Kidney epithelial cell (primary cell): ENCODE data around the gene ZNF804B. TPM values are rescaled to one million over a fixed set of nuclear protein-coding genes. Genes with fewer than 3 reads are reported as not detected.

Source experiments
- DNase-seq: peaks from one replicate; pipeline ENCODE4 v3.0.0-alpha.2; 2010; ENCODE audit warnings: low read depth
- H3K27me3 ChIP-seq: 2 replicates; pipeline ENCODE4 v1.6.0; 2011; ENCODE audit warnings: low read length; ENCODE audit not compliant: control insufficient read depth, insufficient read depth
- H3K36me3 ChIP-seq: 2 replicates; pipeline ENCODE4 v1.5.1; 2011; ENCODE audit warnings: low read length; ENCODE audit not compliant: control insufficient read depth, insufficient read depth
- H3K4me3 ChIP-seq: 2 replicates; pipeline ENCODE4 v1.5.1; 2011; ENCODE audit warnings: low read depth, mild to moderate bottlenecking, control low read depth, low read length
- CTCF ChIP-seq: IDR thresholded peaks from 2 replicates; pipeline ENCODE4 v1.5.1; 2011; ENCODE audit warnings: mild to moderate bottlenecking, moderate library complexity, low read length, control low read depth, inconsistent platforms; ENCODE audit not compliant: insufficient read depth, poor library complexity, severe bottlenecking
- total RNA-seq: library from RNA; depleted of rRNA; stranded (reverse); fragments of >200 nt; gene quantifications from 2 replicates; pipeline ENCODE4 v1.2.3, GENCODE V29; 2015

ZNF804B gene
- total RNA-seq, 1 donor from 2014 or later = not detected

GRCh38 chr7:89123871-89124270, 364.4 kb downstream of the ZNF804B start:
- no peak for TF ChIP-seq CTCF
- no peak overlapping the region for H3K4me3 ChIP-seq
- no peaks in the 10 kb centered on the region for H3K27me3 ChIP-seq
- no peak for DNase-seq
- H3K36me3 ChIP-seq = no peaks in the 10 kb centered on the region

- TF ChIP-seq CTCF = no peak
- no peak overlapping the region for H3K4me3 ChIP-seq
- no peak for DNase-seq
- no peaks in the 10 kb centered on the region for H3K36me3 ChIP-seq
- no peaks in the 10 kb centered on the region for H3K27me3 ChIP-seq
Measured at GRCh38 chr7:89129600-89130375, 370.3 kb downstream of the ZNF804B start.

DNA sequence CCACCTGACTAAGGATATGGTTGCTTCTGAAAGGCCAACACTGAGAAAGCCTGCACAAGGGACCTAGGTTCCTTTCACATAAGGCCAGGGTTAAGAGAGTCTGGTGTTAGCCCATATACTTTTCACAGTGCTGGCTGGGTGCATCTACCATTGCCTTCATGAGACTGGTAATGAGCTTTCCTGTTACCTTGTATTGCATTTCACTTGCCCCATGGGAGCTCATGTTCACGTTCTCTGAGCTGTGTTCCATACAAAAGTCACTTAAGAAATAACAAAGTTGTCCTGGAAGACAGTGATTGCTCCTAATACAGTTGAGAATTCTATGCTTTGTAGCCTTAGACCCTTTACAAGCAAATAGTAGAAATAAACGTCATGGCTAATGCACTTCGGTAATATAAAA, 373.9 kb downstream of the ZNF804B start:
- TF ChIP-seq CTCF = no peak
- H3K4me3 ChIP-seq = no peak overlapping the region
- no peak for DNase-seq
- H3K36me3 ChIP-seq = no peaks in the 10 kb centered on the region
- no peaks in the 10 kb centered on the region for H3K27me3 ChIP-seq

DNA sequence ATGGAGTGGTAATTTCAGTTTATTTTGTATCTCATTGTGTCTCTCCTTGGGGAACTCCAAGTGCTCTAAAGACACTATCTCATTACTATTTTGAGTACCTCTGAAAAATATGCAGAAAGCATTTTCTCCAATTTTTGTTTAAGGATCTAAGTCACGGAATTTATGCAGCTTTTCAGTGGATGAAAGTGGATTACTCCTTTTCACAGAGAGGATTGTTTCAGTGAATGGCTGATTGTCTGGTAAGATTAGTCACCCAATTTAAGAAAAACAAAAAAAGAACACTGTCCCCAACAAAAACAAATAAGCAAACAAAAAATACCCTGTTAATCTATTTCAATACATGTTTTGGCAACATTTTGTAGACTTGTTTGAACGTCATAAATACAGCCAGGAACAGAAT, 374.3 kb downstream of the ZNF804B start:
- Histone ChIP-seq H3K36me3 (no peaks in the 10 kb centered on the region), H3K4me3 (no peak overlapping the region), H3K27me3 (no peaks in the 10 kb centered on the region)
- TF ChIP-seq CTCF = no peak
- no peak for DNase-seq

- no peak for DNase-seq
- Histone ChIP-seq H3K36me3 (no peaks in the 10 kb centered on the region), H3K4me3 (no peak overlapping the region), H3K27me3 (no peaks in the 10 kb centered on the region)
- TF ChIP-seq CTCF = no peak
Measured at GRCh38 chr7:89145801-89146200, 386.3 kb downstream of the ZNF804B start.

DNA sequence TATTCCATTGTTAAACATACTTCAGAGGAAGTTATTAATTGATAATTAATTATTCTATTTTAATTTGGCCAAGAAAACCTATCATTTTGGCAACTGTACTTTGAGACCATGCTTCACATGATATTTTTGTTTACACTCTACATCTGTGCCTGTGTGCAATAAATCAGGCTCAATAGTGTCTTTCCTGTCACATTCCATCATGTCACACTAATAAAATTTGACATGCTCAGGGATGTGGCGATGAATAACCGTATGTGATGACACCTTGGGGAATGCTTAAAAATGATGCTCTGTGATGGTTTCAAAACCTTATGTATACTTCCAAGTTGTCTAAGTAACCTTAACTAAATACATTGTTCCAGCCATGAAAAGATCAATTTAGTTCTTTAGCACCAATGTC, 400.6 kb downstream of the ZNF804B start:
- DNase-seq = no peak

More for the DNA sequence above, 400.6 kb downstream of the ZNF804B start:
- Histone ChIP-seq H3K4me3 (no peak overlapping the region), H3K36me3 (no peaks in the 10 kb centered on the region), H3K27me3 (no peaks in the 10 kb centered on the region)
- TF ChIP-seq CTCF = no peak
